GM18868 (cell line): ENCODE data around the gene CD4.
"Not testable (repeated sequence)": the region's sequence is repeated elsewhere in the genome, so short reads cannot be mapped to it uniquely, and the experiment has no call there.

Experiments used
- ATAC-seq: cut with Tn5 transposase; IDR thresholded peaks from one replicate; pipeline ENCODE4 v1.9.1; 2021; ENCODE audit warnings: mild to moderate bottlenecking, moderate library complexity; ENCODE audit not compliant: unreplicated experiment

CD4 gene

DNA sequence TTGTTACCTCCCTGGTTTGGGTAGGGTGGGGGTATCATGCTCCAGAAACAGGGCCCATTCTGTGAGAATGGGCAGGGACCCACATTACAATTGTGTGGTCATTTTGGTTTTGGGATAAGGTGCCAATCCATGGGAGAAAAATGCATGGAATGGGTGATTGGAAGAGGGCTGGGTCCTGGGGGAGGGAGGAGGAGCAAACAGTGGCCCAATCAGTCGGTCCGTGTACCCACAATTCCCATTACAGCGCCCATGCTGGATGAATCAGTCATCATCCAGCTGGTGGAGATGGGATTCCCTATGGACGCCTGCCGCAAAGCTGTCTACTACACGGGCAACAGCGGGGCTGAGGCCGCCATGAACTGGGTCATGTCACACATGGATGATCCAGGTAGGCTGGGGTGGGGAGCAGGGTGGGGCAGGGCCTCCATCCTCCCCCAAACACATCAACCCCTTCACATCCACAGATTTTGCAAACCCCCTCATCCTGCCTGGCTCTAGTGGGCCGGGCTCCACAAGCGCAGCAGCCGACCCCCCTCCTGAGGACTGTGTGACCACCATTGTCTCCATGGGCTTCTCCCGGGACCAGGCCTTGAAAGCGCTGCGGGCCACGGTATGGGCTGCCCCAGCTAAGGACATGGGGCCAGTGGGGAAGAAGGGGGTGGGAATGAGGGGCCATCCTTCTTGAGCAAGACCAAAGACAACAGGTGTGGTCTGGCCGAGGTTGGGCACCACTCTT lies 74.4 kb downstream of the CD4 start:
- ATAC-seq: no peak

DNA sequence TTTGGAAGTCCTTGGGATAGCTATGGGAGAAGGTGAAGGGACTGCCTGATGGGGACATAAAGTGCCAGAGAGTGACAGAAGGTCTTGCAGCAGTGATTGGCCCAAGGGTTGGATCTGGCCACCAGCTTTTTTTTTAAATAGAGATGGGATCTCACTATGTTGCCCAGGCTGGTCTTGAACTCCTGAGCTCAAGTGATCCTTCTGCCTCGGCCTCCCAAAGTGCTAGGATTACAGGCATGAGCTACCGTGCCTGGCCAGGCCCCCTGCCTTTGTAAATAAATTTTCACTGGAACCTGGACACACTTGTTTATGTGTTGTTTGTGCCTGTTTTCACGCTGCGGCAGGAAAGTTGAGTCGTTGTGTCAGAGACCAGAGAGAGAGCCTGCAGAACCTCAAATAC lies 76.0 kb downstream of the CD4 start:
- ATAC-seq: not testable (repeated sequence)

DNA sequence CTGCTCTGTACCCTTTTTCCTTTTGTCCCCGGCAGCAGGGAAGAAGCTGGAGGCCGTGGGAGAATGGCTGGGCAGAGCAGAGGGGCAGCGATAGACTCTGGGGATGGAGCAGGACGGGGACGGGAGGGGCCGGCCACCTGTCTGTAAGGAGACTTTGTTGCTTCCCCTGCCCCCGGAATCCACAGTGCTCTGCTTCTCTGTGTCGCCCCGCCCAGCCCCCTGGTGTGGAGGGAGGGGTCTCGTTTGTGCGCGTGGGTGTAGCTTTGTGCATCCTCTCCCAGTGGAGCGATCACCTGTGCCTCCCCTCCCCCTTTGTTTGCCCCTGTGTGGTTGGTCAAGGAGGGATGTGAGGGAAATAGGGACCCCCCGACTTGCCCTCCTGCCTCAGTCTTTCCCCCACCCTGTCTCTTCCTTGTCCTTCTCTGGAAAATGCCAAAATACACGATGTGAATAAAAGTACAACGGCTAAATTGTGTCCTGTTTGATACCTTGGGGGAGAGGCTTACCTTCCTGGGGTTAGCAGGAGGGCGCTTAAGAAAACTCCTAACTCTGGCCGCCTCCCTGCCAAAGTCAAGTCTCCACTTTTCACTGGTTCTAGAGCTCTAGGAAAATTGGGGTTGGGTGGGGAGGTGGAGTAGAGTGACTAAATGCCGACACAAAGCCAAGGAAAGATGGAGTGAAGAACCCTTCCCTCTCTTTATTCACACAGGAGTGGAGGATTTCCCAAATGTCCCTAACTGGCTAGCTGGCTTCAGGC lies 77.0 kb downstream of the CD4 start:
- no peak for ATAC-seq

DNA sequence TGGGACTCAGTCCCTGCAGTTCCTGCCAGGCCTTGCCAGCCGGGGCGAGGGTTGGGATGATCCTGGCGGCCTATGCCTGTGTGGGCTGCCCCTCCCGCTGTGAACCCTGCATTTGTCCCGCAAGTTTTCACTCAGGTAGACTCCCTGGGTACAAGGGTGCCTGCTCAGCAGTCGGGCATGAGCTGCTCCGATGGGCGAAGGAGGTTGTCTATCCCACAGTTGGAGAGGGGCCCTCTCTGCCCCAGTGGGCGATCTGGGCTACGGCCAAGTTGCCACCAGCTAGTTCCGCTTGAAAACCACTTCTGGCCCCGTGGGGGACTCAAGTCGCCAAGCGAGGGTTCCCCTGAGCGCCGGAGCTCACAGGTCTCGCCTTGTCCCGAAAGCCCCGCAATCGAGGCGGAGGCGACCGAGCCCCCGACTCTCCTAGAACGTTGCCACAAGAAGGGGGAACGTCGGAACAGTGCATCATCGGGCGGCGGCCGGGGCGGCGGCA lies 77.6 kb downstream of the CD4 start:
- ATAC-seq: peak; percentile 10

DNA sequence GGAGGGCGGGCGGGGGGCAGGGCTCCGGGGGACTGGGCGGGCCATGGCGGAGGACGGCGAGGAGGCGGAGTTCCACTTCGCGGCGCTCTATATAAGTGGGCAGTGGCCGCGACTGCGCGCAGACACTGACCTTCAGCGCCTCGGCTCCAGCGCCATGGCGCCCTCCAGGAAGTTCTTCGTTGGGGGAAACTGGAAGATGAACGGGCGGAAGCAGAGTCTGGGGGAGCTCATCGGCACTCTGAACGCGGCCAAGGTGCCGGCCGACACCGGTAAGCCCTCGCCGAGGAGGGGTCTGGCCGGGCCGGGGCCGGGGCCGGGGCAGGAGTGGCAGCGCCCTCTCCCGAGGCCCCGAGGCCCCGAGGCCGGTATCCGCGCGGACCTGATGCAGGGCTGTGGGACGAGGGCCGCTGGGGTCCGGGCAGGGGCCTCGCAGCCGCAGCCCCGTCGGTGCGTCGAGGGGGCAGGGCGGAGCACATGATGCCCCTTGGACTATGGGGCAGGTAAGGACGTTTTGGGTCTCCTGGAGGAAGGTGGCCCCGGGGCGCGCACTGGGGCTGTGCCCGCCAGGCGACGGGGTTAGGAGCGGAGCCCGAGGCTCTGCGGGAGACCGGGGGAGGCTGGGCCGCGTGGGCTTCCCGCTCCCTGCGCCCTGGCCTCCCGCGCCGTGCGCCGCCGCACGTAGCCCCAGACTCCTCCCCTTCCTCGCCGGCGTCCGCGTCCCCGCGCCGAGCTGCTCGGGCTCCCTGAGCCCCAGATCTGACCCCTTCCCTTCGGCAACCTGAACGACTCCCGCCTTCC lies 78.3 kb downstream of the CD4 start, which contains the start of gene TPI1:
TPI1 (plus strand) TSS at position 119 of the 798 bp plus-strand sequence; CDS start at position 155, 36 bp downstream.
- peak; percentile 56 for ATAC-seq

DNA sequence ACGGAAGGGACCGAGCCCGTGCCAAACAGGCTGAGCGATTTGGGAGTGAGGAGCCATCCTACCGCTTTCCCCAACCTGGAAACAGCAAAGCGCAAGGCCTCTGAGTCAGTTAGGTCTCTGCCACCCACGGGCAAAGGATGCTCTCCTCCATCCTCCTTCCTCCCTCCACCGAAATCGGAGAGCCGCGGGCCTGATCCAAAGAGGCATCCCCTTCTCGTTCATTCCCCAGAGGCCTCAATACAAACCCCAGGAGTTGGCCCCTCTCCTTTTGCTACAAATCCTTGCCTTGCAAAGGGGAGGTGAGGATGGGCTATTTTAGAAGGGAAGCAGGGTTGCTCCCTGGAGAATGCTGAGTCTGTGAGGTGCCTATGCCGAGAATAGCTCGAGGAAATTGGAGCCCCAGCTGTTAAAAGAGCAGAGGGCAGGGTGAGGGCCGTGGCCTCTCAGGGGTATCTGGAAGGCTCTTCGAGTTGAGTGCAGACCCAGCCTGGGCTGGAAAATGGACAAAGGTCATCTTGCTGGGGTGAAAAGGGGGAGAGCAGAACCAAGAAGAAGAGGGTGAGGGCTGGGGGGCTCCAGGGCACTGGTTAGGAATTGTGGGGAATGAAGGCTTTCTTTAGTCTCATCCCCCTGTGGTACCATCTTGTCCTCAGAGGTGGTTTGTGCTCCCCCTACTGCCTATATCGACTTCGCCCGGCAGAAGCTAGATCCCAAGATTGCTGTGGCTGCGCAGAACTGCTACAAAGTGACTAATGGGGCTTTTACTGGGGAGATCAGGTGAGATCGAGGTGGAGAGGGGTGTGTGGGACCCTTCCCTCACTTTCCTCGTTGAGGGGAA lies 79.1 kb downstream of the CD4 start:
- no peak for ATAC-seq

DNA sequence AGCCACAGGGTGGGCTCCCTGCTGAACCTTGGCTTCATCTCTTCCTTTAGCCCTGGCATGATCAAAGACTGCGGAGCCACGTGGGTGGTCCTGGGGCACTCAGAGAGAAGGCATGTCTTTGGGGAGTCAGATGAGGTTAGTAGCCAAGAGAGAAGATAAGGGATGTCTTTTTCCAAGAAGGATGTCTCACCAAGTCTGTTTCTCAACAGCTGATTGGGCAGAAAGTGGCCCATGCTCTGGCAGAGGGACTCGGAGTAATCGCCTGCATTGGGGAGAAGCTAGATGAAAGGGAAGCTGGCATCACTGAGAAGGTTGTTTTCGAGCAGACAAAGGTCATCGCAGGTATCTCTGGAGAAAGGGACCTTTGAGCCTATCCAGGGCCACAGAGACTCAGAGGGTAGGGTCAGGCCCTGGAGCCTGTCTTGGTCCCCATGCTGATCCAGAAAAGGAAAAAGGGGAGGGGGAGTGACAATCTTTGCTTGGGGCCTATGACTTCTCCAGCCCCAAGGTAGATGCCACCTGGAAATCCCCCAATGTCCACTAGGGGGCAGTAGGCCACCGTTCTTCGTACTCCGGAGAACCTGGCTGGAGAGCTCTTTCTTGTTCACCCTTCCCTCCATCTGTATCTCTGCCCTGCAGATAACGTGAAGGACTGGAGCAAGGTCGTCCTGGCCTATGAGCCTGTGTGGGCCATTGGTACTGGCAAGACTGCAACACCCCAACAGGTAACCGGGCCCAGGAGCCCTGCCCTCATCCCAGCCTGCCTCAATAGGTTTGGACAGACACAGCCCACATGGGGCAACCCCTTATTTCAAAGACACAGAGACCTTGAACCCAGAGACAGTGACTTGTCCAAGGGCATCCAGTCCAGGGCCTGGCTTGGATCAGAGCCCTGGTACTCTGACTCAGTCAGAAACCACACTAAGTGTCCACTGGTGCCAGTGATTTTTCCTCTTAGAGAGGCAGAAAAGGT lies 80.0 kb downstream of the CD4 start:
- ATAC-seq: no peak

DNA sequence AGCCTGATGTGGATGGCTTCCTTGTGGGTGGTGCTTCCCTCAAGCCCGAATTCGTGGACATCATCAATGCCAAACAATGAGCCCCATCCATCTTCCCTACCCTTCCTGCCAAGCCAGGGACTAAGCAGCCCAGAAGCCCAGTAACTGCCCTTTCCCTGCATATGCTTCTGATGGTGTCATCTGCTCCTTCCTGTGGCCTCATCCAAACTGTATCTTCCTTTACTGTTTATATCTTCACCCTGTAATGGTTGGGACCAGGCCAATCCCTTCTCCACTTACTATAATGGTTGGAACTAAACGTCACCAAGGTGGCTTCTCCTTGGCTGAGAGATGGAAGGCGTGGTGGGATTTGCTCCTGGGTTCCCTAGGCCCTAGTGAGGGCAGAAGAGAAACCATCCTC lies 81.0 kb downstream of the CD4 start:
- ATAC-seq: not testable (repeated sequence)
